PC-9 (cell line): ENCODE measurements around the gene SEC14L3.

Experiments used
- CTCF ChIP-seq: fragments of 200-600 bp; sonication (generic); conservative IDR thresholded peaks from 2 replicates; pipeline ENCODE4 v1.6.1; 2017; ENCODE audit warnings: mixed run types, antibody characterized with exemption, mild to moderate bottlenecking, moderate library complexity
- EZH2 ChIP-seq: fragments of 200-600 bp; sonication (generic); IDR thresholded peaks from 2 replicates; pipeline ENCODE4 v1.8.0; 2017; ENCODE audit warnings: antibody characterized with exemption, low read depth

GRCh38 chr22:30420347-30421125 lies 51.3 kb downstream of the SEC14L3 start:
- TF ChIP-seq CTCF, result no peak
- TF ChIP-seq EZH2, result no peak
